ENCODE data around the gene HOATZ.
A peak's percentile ranks its signal among the peaks of the same experiment; 100 is the strongest.

HOATZ gene

GRCh38 chr11:111561791-111562325 lies 47.3 kb downstream of the HOATZ start:
- Histone ChIP-seq H3K9me2 (replicated peaks; ENCODE audit: insufficient read depth, low read length) (no peaks in the 10 kb centered on the region), H3K79me2 (ENCODE audit: insufficient read depth, low read length) (no peaks in the 10 kb centered on the region), H3K36me3 (ENCODE audit: low read length) (no peaks in the 10 kb centered on the region), H3K27ac (ENCODE audit: low read depth, low read length) (no peak overlapping the region), H3K27me3 (ENCODE audit: low read length) (no peaks in the 10 kb centered on the region), H3F3A (ENCODE audit: insufficient read depth) (no peaks in the 10 kb centered on the region), H4K20me1 (ENCODE audit: low read depth, low read length) (no peaks in the 10 kb centered on the region), H2AFZ (ENCODE audit: low read depth, low read length, severe bottlenecking) (no peak overlapping the region), H3K4me3 (ENCODE audit: insufficient read depth, low read length, poor library complexity, severe bottlenecking) (no peak overlapping the region), H3K4me2 (ENCODE audit: low read depth, low read length, poor library complexity, severe bottlenecking) (no peak overlapping the region), H3K9me3 (ENCODE audit: insufficient read depth, low read length) (no peaks in the 10 kb centered on the region), H3K9ac (ENCODE audit: low read length) (no peak overlapping the region)
- TF ChIP-seq CTCF (IDR thresholded peaks at IDR 0.05; ENCODE audit: insufficient read depth, low read length, poor library complexity, severe bottlenecking): no peak
- no peak for TF ChIP-seq EZH2phosphoT487 (conservative IDR thresholded peaks at IDR 0.05; ENCODE audit: low read length)

DNA sequence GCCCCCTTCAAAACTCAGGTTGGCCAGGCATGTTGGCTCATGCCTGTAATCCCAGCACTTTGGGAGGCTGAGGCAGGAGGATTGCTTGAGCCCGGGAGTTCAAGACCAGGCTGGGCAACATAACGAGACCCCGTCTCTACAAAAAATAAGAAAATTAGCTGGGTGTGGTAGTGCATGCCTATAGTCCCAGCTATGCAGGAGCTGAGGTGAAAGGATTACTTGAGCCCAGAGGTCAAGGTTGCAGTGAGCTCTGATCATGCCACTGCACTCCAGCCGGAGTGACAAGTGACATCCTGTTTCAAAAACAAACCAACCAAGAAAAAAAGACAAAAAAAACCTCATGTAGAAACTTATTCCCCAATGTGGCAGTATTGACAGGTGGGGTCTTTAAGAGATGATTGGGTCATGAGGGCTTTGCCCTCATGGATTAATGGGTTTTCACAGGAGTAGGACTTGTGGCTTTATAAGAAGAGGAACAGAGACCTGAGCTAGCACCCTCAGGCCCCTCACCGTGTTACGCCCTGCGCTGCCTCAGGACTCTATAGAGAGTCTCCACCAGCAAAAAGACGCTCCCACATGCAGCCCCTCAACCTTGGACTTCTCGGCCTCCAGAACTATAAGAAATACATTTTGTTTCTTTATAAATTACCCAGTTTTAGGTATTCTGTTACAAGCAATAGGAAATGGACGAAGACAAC lies 48.3 kb downstream of the HOATZ start:
- no peaks in the 10 kb centered on the region for H3F3A ChIP-seq (ENCODE audit: insufficient read depth)
- no peak overlapping the region for H3K9ac ChIP-seq (ENCODE audit: low read length)
- H3K36me3 ChIP-seq (ENCODE audit: low read length): no peaks in the 10 kb centered on the region
- no peaks in the 10 kb centered on the region for H3K79me2 ChIP-seq (ENCODE audit: insufficient read depth, low read length)
- no peak overlapping the region for H3K4me3 ChIP-seq (ENCODE audit: insufficient read depth, low read length, poor library complexity, severe bottlenecking)
- no peak overlapping the region for H3K27ac ChIP-seq (ENCODE audit: low read depth, low read length)
- no peak overlapping the region for H2AFZ ChIP-seq (ENCODE audit: low read depth, low read length, severe bottlenecking)
- TF ChIP-seq CTCF (IDR thresholded peaks at IDR 0.05; ENCODE audit: insufficient read depth, low read length, poor library complexity, severe bottlenecking): no peak
- no peak for TF ChIP-seq EZH2phosphoT487 (conservative IDR thresholded peaks at IDR 0.05; ENCODE audit: low read length)
- no peaks in the 10 kb centered on the region for H3K9me2 ChIP-seq (replicated peaks; ENCODE audit: insufficient read depth, low read length)
- no peaks in the 10 kb centered on the region for H3K27me3 ChIP-seq (ENCODE audit: low read length)
- no peaks in the 10 kb centered on the region for H4K20me1 ChIP-seq (ENCODE audit: low read depth, low read length)
- no peaks in the 10 kb centered on the region for H3K9me3 ChIP-seq (ENCODE audit: insufficient read depth, low read length)
- H3K4me2 ChIP-seq (ENCODE audit: low read depth, low read length, poor library complexity, severe bottlenecking): no peak overlapping the region

GRCh38 chr11:111565114-111565720 lies 50.6 kb downstream of the HOATZ start:
- no peaks in the 10 kb centered on the region for H3K36me3 ChIP-seq (ENCODE audit: low read length)
- H2AFZ ChIP-seq (ENCODE audit: low read depth, low read length, severe bottlenecking): no peak overlapping the region
- no peak overlapping the region for H3K4me3 ChIP-seq (ENCODE audit: insufficient read depth, low read length, poor library complexity, severe bottlenecking)
- H3K9ac ChIP-seq (ENCODE audit: low read length): no peak overlapping the region
- no peaks in the 10 kb centered on the region for H4K20me1 ChIP-seq (ENCODE audit: low read depth, low read length)
- H3K9me2 ChIP-seq (replicated peaks; ENCODE audit: insufficient read depth, low read length): no peaks in the 10 kb centered on the region
- H3F3A ChIP-seq (ENCODE audit: insufficient read depth): no peaks in the 10 kb centered on the region
- no peak overlapping the region for H3K27ac ChIP-seq (ENCODE audit: low read depth, low read length)
- H3K4me2 ChIP-seq (ENCODE audit: low read depth, low read length, poor library complexity, severe bottlenecking): no peak overlapping the region
- TF ChIP-seq CTCF (IDR thresholded peaks at IDR 0.05; ENCODE audit: insufficient read depth, low read length, poor library complexity, severe bottlenecking): peak; percentile 91
- no peak for TF ChIP-seq EZH2phosphoT487 (conservative IDR thresholded peaks at IDR 0.05; ENCODE audit: low read length)
- H3K79me2 ChIP-seq (ENCODE audit: insufficient read depth, low read length): no peaks in the 10 kb centered on the region
- no peaks in the 10 kb centered on the region for H3K27me3 ChIP-seq (ENCODE audit: low read length)
- no peaks in the 10 kb centered on the region for H3K9me3 ChIP-seq (ENCODE audit: insufficient read depth, low read length)

Measured in SU-DHL-6 (cell line).